ENCODE results near the gene RGS7BP. TPM values are rescaled to one million over a fixed set of nuclear protein-coding genes. Genes with fewer than 3 reads are reported as not detected.

Gene RGS7BP
- total RNA-seq, 4 donors from 2014 or later: 0.06 to 1.7 (median 0.15) TPM

DNA sequence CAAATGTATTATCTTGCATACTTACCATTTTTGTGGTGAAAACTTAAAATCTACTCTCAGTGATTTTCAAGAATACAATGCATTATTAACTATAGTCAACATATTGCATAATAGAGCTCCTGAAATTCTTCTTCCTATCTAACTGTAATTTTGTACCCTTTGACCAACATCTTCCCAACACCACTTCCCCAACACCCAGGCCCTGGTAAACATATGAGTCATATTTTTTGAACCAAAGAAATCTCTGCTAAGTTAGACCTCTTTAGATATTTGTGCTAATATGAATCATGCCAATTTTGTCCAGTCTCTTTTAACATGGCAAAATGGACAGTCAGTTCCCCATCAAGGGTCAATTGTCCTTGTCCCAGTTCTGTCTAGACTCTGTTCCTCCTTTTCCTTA, 18.5 kb upstream of the RGS7BP start:
- peaks cover 0 to 3% (median 0%) of the 10 kb centered on the region in 4 donors for H3K27me3 ChIP-seq
- H3K4me3 ChIP-seq: no peak overlapping the region
- no peaks in the 10 kb centered on the region for H3K4me1 ChIP-seq
- H3K36me3 ChIP-seq: no peaks in the 10 kb centered on the region
- TF ChIP-seq, protein P1, sequence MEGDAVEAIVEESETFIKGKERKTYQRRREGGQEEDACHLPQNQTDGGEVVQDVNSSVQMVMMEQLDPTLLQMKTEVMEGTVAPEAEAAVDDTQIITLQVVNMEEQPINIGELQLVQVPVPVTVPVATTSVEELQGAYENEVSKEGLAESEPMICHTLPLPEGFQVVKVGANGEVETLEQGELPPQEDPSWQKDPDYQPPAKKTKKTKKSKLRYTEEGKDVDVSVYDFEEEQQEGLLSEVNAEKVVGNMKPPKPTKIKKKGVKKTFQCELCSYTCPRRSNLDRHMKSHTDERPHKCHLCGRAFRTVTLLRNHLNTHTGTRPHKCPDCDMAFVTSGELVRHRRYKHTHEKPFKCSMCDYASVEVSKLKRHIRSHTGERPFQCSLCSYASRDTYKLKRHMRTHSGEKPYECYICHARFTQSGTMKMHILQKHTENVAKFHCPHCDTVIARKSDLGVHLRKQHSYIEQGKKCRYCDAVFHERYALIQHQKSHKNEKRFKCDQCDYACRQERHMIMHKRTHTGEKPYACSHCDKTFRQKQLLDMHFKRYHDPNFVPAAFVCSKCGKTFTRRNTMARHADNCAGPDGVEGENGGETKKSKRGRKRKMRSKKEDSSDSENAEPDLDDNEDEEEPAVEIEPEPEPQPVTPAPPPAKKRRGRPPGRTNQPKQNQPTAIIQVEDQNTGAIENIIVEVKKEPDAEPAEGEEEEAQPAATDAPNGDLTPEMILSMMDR (IDR thresholded peaks at IDR 0.05): no peak
- no peak for TF ChIP-seq POLR2A (IDR thresholded peaks at IDR 0.05)
- H3K9me3 ChIP-seq: peaks cover 0 to 5% (median 0%) of the 10 kb centered on the region in 3 donors
- H3K27ac ChIP-seq: no peak overlapping the region
- no peak for DNase-seq
- intact Hi-C loops (cut with DNase I): no loop called here

DNA sequence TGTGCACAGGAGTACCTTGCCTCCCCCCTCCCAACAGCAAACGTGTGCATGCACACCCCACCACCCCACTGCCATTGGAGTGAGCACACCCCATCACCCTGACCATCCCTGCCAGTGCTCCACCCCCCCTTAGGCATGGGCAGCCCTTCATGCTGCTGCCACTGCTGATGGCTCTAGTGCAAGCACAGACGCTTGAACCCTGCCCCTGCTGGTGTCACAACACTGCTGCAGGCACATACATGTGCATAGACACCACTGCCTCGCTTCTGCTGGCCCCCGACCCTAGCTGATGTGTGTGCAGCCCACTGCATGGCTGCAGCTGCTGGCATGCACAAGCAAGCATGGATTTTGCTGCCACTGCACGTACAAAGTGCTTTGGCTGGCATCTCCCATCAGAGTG, 16.0 kb upstream of the RGS7BP start:
- Histone ChIP-seq H3K9me3 (no peaks in the 10 kb centered on the region), H3K36me3 (no peaks in the 10 kb centered on the region), H3K27me3 (peaks cover 0 to 3% (median 0%) of the 10 kb centered on the region in 4 donors), H3K27ac (no peak overlapping the region), H3K4me1 (no peaks in the 10 kb centered on the region), H3K4me3 (no peak overlapping the region)
- no peak for DNase-seq
- intact Hi-C loops (cut with DNase I): no loop called here
- WGBS, 2 donors: 35 to 80% methylated on average over 1 to 5 of the region's 5 CpGs
- TF ChIP-seq POLR2A (IDR thresholded peaks at IDR 0.05): no peak
- TF ChIP-seq, protein P1 (IDR thresholded peaks at IDR 0.05): no peak

DNA sequence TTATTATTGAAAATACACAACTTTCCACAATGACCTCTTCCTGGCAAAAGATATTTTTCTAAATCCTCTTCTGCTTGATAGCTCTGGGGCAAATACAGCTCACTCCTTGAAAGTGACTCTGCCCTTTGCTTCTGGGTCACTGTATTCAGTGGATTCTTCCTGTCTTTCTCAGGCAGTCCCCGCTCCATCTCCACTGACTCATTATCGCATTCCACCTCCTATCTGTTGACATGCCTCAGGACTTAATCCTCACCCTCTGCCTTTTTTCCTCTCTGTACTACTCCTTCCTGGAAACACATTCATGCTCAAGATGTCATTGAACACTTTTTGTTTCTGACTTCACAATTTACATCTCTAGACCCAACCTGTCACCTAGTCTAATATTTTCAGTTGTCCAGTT, 8.4 kb upstream of the RGS7BP start:
- H3K36me3 ChIP-seq: no peaks in the 10 kb centered on the region
- intact Hi-C loops (cut with DNase I): no loop called here
- no peak for DNase-seq
- no peak overlapping the region for H3K27ac ChIP-seq
- no peaks in the 10 kb centered on the region for H3K4me1 ChIP-seq
- H3K27me3 ChIP-seq: peaks cover 0 to 1% (median 0%) of the 10 kb centered on the region in 4 donors
- H3K4me3 ChIP-seq: no peak overlapping the region
- H3K9me3 ChIP-seq: no peaks in the 10 kb centered on the region
- no peak for TF ChIP-seq POLR2A (IDR thresholded peaks at IDR 0.05)
- TF ChIP-seq, protein P1 (IDR thresholded peaks at IDR 0.05): no peak
- WGBS, 2 donors: 15 to 33% methylated on average over 2 of the region's 2 CpGs

DNA sequence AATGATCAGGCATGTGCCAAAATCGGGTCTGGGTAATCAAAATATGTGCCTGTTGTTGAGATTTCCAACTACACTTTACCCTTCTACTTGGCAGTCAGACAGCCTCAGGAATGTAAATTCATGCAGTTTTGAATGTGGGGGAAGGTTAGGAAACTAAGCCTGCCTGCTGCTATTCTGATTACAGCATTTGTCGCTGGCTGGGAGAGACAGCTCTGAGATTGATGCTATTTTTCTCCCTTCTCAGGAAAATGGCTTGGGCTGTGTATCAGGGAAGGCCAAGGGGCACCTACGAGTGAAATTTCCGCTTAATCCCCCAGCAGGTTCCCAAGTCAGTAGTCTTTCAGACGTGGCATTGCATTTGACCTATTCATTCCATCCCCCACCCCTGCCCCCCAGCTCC, 3.6 kb upstream of the RGS7BP start:
- 19 to 42% methylated on average over 5 of the region's 5 CpGs for WGBS, 2 donors
- Histone ChIP-seq H3K9me3 (no peaks in the 10 kb centered on the region), H3K4me1 (peaks cover 0 to 19% (median 0%) of the 10 kb centered on the region in 3 donors), H3K36me3 (no peaks in the 10 kb centered on the region), H3K27ac (no peak overlapping the region), H3K4me3 (no peak overlapping the region), H3K27me3 (peaks cover 0 to 42% (median 0%) of the 10 kb centered on the region in 4 donors)
- intact Hi-C loops (cut with DNase I): no loop called here
- no peak for DNase-seq
- TF ChIP-seq, protein P1 (IDR thresholded peaks at IDR 0.05): no peak
- TF ChIP-seq POLR2A (IDR thresholded peaks at IDR 0.05): no peak

DNA sequence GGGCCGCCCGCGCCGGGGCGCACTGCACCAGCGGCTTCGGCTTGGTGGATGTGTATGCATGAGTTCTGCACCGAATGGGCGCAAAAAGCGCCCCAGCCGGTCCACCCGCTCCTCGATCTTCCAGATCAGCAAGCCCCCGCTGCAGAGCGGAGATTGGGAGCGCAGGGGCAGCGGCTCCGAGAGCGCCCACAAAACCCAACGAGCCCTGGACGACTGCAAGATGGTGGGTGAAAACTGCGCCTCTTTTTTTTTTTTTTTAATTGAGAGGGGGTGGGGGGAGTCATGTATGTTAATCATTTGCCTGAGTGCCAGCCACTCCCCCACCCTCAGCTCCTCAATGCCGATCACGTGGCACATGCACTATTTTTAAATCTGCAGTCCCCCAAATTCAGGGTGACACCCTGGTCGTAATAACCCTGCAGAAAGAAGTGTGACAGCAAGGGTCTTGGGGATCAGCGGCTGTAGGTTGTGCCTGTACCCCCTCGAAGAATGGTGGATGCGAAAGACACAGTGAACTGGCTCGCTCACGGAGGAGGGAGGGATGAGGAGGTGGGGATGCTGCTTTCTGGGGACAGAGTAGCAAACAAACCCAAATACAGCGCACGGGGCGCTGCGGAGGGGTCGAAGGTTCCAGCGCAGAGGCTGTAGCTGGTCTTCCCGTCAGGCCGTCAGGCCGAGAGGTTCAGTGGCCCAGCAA, 900 bp downstream of the RGS7BP start:
- H3K9me3 ChIP-seq: no peaks in the 10 kb centered on the region
- DNase-seq: no peak
- H3K27ac ChIP-seq: peak overlapping the region in 3 of 4 donors; percentile 7 to 54 (median 44)
- WGBS, 2 donors: 7 to 8% methylated on average over 9 to 13 of the region's 39 CpGs
- TF ChIP-seq POLR2A (IDR thresholded peaks at IDR 0.05): no peak
- TF ChIP-seq, protein P1 (IDR thresholded peaks at IDR 0.05): peak in 1 of 6 experiments; percentile 30
- peaks cover 0 to 47% (median 0%) of the 10 kb centered on the region in 4 donors for H3K27me3 ChIP-seq
- H3K36me3 ChIP-seq: no peaks in the 10 kb centered on the region
- intact Hi-C loops (cut with DNase I): no loop called here
- H3K4me3 ChIP-seq: peak overlapping the region; percentile 28 to 61 (median 52)
- H3K4me1 ChIP-seq: peaks cover 0 to 20% (median 0%) of the 10 kb centered on the region in 3 donors
